Neural cell (in vitro differentiated cells): Measurements from ENCODE around the gene ZNF70. TPM values are rescaled to one million over a fixed set of nuclear protein-coding genes. Genes with fewer than 3 reads are reported as not detected.

Source experiments
- H2AFZ ChIP-seq: fragments of 200-600, 300-800 bp; sonication (generic), shearing (Covaris generic); 2 replicates; pipeline ENCODE4 v1.6.0; 2014; ENCODE audit warnings: low read depth, mild to moderate bottlenecking, antibody characterized with exemption, low read length, moderate library complexity
- H3F3A ChIP-seq: fragments of 200-600 bp; shearing (Covaris generic); 2 replicates; pipeline ENCODE4 v1.6.1; 2016; ENCODE audit warnings: mild to moderate bottlenecking, moderate library complexity, mixed read lengths, antibody characterized with exemption, low read length; ENCODE audit not compliant: insufficient read depth, poor library complexity, severe bottlenecking
- H3K27ac ChIP-seq: fragments of 200-600, 300-800 bp; sonication (generic), shearing (Covaris generic); 2 replicates; pipeline ENCODE4 v1.5.1; 2014; ENCODE audit warnings: mild to moderate bottlenecking, low read length, moderate library complexity
- H3K27me3 ChIP-seq: fragments of 300-800, 200-600 bp; sonication (generic), shearing (Covaris generic); 2 replicates; pipeline ENCODE4 v1.6.0; 2014; ENCODE audit warnings: mild to moderate bottlenecking, low read depth, low read length, moderate library complexity; ENCODE audit not compliant: insufficient read depth
- H3K36me3 ChIP-seq: fragments of 300-800, 200-600 bp; sonication (generic), shearing (Covaris generic); 2 replicates; pipeline ENCODE4 v1.5.1; 2014; ENCODE audit warnings: mild to moderate bottlenecking, antibody characterized with exemption, low read length, moderate library complexity; ENCODE audit not compliant: insufficient read depth
- H3K4me2 ChIP-seq: fragments of 300-800, 200-600 bp; sonication (generic), shearing (Covaris generic); 2 replicates; pipeline ENCODE4 v1.6.0; 2014; ENCODE audit warnings: mild to moderate bottlenecking, low read length
- H3K4me3 ChIP-seq: fragments of 300-800, 200-600 bp; sonication (generic), shearing (Covaris generic); 2 replicates; pipeline ENCODE4 v1.5.1; 2014; ENCODE audit warnings: mild to moderate bottlenecking, low read length, moderate library complexity
- H3K79me2 ChIP-seq: fragments of 200-600 bp; shearing (Covaris generic); replicated peaks from 2 replicates; pipeline ENCODE4 v1.6.0; 2014; ENCODE audit warnings: mild to moderate bottlenecking, low read length, moderate library complexity; ENCODE audit not compliant: insufficient read depth
- H3K9ac ChIP-seq: fragments of 300-800, 200-600 bp; sonication (generic), shearing (Covaris generic); 2 replicates; pipeline ENCODE4 v1.6.1; 2016; ENCODE audit warnings: mild to moderate bottlenecking, low read length, mixed read lengths
- H3K9me2 ChIP-seq: fragments of 200-600 bp; shearing (Covaris generic); 2 replicates; pipeline ENCODE4 v1.6.1; 2016; ENCODE audit warnings: mild to moderate bottlenecking, low read length, mixed read lengths; ENCODE audit not compliant: insufficient read depth
- H3K9me3 ChIP-seq: fragments of 200-600, 300-800 bp; sonication (generic), shearing (Covaris generic); 2 replicates; pipeline ENCODE4 v1.6.1; 2016; ENCODE audit warnings: mild to moderate bottlenecking, mixed run types, low read length, moderate library complexity, mixed read lengths
- H4K20me1 ChIP-seq: fragments of 200-600 bp; shearing (Covaris generic); 2 replicates; pipeline ENCODE4 v1.6.1; 2016; ENCODE audit warnings: mild to moderate bottlenecking, mixed run types; ENCODE audit not compliant: insufficient read depth
- CTCF ChIP-seq: fragments of 450-650 bp; IDR thresholded peaks from 2 replicates; pipeline ENCODE4 v1.5.1; 2014; ENCODE audit warnings: antibody characterized with exemption, mild to moderate bottlenecking, moderate library complexity; ENCODE audit not compliant: poor library complexity, severe bottlenecking
- EP300 ChIP-seq: fragments of 450-650 bp; conservative IDR thresholded peaks from 2 replicates; pipeline ENCODE4 v1.6.1; 2014; ENCODE audit warnings: antibody characterized with exemption, mild to moderate bottlenecking, moderate library complexity; ENCODE audit not compliant: poor library complexity, severe bottlenecking
- EZH2 ChIP-seq: fragments of 200-600, 300-800 bp; shearing (Covaris generic), sonication (generic); IDR thresholded peaks from 2 replicates; pipeline ENCODE4 v1.6.1; 2014; ENCODE audit warnings: antibody characterized with exemption, low read length, borderline replicate concordance, mild to moderate bottlenecking; ENCODE audit not compliant: insufficient read depth, poor library complexity, severe bottlenecking
- MXI1 ChIP-seq: fragments of 450-650 bp; conservative IDR thresholded peaks from 2 replicates; pipeline ENCODE4 v1.6.1; 2014; ENCODE audit warnings: antibody characterized with exemption, mild to moderate bottlenecking; ENCODE audit not compliant: poor library complexity, severe bottlenecking
- POLR2AphosphoS5 ChIP-seq: IDR thresholded peaks from 2 replicates; pipeline ENCODE4 v1.6.1; 2012
- RAD21 ChIP-seq: fragments of 450-650 bp; conservative IDR thresholded peaks from 2 replicates; pipeline ENCODE4 v1.6.1; 2014; ENCODE audit warnings: antibody characterized with exemption, mild to moderate bottlenecking, moderate library complexity
- REST ChIP-seq: IDR thresholded peaks from 2 replicates; pipeline ENCODE4 v1.6.1; 2012; ENCODE audit warnings: borderline replicate concordance
- SMC3 ChIP-seq: fragments of 450-650 bp; conservative IDR thresholded peaks from 2 replicates; pipeline ENCODE4 v1.6.1; 2014; ENCODE audit warnings: antibody characterized with exemption, mild to moderate bottlenecking, moderate library complexity; ENCODE audit not compliant: poor library complexity
- TAF1 ChIP-seq: IDR thresholded peaks from 2 replicates; pipeline ENCODE4 v1.6.1; 2012; ENCODE audit warnings: low read depth
- polyA plus RNA-seq: library from polyadenylated mRNA; depleted of rRNA; stranded (reverse); fragments of >200 nt; gene quantifications from 2 replicates; pipeline ENCODE4 v1.2.3, GENCODE V29; 2014

The ZNF70 gene
- polyA plus RNA-seq, 1 donor from 2014 or later: 1.3 TPM

GRCh38 chr22:23764899-23765881 is 14.3 kb upstream of the ZNF70 start:
- Histone ChIP-seq H3K27ac (no peak overlapping the region), H3K4me2 (no peak overlapping the region), H3K9me3 (no peaks in the 10 kb centered on the region), H4K20me1 (no peaks in the 10 kb centered on the region), H3K36me3 (no peaks in the 10 kb centered on the region), H3K4me3 (no peak overlapping the region), H2AFZ (no peak overlapping the region), H3F3A (no peaks in the 10 kb centered on the region), H3K9me2 (no peaks in the 10 kb centered on the region), H3K9ac (no peak overlapping the region), H3K27me3 (no peaks in the 10 kb centered on the region), H3K79me2 (no peaks in the 10 kb centered on the region)
- TF ChIP-seq RAD21 (no peak), MXI1 (no peak), SMC3 (no peak), POLR2AphosphoS5 (no peak)

GRCh38 chr22:23763954-23764353 is 13.0 kb upstream of the ZNF70 start:
- Histone ChIP-seq H2AFZ (no peak overlapping the region), H3K4me2 (no peak overlapping the region), H4K20me1 (no peaks in the 10 kb centered on the region), H3K36me3 (no peaks in the 10 kb centered on the region), H3K27ac (no peak overlapping the region), H3K27me3 (no peaks in the 10 kb centered on the region), H3F3A (no peaks in the 10 kb centered on the region), H3K9me3 (no peaks in the 10 kb centered on the region), H3K4me3 (no peak overlapping the region), H3K9ac (no peak overlapping the region), H3K79me2 (no peaks in the 10 kb centered on the region), H3K9me2 (no peaks in the 10 kb centered on the region)
- no peak for TF ChIP-seq CTCF
- no peak for TF ChIP-seq POLR2AphosphoS5
- TF ChIP-seq SMC3: no peak
- no peak for TF ChIP-seq MXI1
- no peak for TF ChIP-seq EP300
- TF ChIP-seq RAD21: no peak
- no peak for TF ChIP-seq REST
- no peak for TF ChIP-seq TAF1
- no peak for TF ChIP-seq EZH2
